HepG2 (cell line): ENCODE data around the gene SMTN. TPM values are rescaled to one million over a fixed set of nuclear protein-coding genes. Genes with fewer than 3 reads are reported as not detected.

ENCODE experiments used
- AGO1 ChIP-seq: fragments of 200-400 bp; formaldehyde crosslinking; IDR thresholded peaks from 2 replicates; pipeline ENCODE4 v1.6.1; 2017; ENCODE audit warnings: mild to moderate bottlenecking, low read depth, low read length, moderate library complexity; ENCODE audit not compliant: poor library complexity, severe bottlenecking
- EEA1 ChIP-seq: sonication (generic); formaldehyde crosslinking; IDR thresholded peaks from 2 replicates; pipeline ENCODE4 v1.5.1; 2020; ENCODE audit warnings: mild to moderate bottlenecking, missing genetic modification reagents, borderline replicate concordance
- HDAC1 ChIP-seq: sonication (generic); formaldehyde crosslinking; IDR thresholded peaks from 2 replicates; pipeline ENCODE4 v1.5.1; 2020; ENCODE audit warnings: mild to moderate bottlenecking, missing genetic modification reagents
- HOXA9 ChIP-seq: sonication (generic); formaldehyde crosslinking; IDR thresholded peaks from 2 replicates; pipeline ENCODE4 v1.8.1; 2022; ENCODE audit warnings: missing genetic modification reagents, mild to moderate bottlenecking, moderate library complexity, borderline replicate concordance
- KDM2A ChIP-seq: sonication (generic); formaldehyde crosslinking; IDR thresholded peaks from 2 replicates; pipeline ENCODE4 v1.4.0; 2020; ENCODE audit warnings: low read depth, missing genetic modification reagents, borderline replicate concordance
- KLF12 ChIP-seq: sonication (generic); formaldehyde crosslinking; IDR thresholded peaks from 2 replicates; pipeline ENCODE4 v1.4.0; 2020; ENCODE audit warnings: missing genetic modification reagents, borderline replicate concordance
- KLF16 ChIP-seq, 2 experiments: sonication (generic) in 1 of 2; formaldehyde crosslinking in 1 of 2; IDR thresholded peaks; 2 replicates each; pipeline versions ENCODE4 v1.6.1 to v1.8.0; 2016 to 2023; ENCODE audit warnings: missing genetic modification reagents in 2 of 2, missing compliant biosample characterization in 1 of 2
- MED1 ChIP-seq: sonication (generic); formaldehyde crosslinking; IDR thresholded peaks from 2 replicates; pipeline ENCODE4 v1.4.0; 2020; ENCODE audit warnings: missing genetic modification reagents
- NFE2 ChIP-seq: sonication (generic); formaldehyde crosslinking; IDR thresholded peaks from 2 replicates; pipeline ENCODE4 v1.4.0; 2020; ENCODE audit warnings: missing genetic modification reagents
- RBM22 ChIP-seq: fragments of 200-400 bp; formaldehyde crosslinking; optimal IDR thresholded peaks from 2 replicates; pipeline ENCODE3; 2017; ENCODE audit warnings: mild to moderate bottlenecking, low read length, moderate library complexity
- SIN3B ChIP-seq: fragments of 150-350 bp; IDR thresholded peaks from 2 replicates; pipeline ENCODE4 v1.6.1; 2014; ENCODE audit warnings: low read length
- STAG1 ChIP-seq: sonication (generic); formaldehyde crosslinking; IDR thresholded peaks from 2 replicates; pipeline ENCODE4 v1.4.0; 2020; ENCODE audit warnings: missing genetic modification reagents
- ZFY ChIP-seq: sonication (generic); formaldehyde crosslinking; IDR thresholded peaks from 2 replicates; pipeline ENCODE4 v1.4.0; 2020; ENCODE audit warnings: missing genetic modification reagents
- ZNF350 ChIP-seq: sonication (generic); formaldehyde crosslinking; IDR thresholded peaks from 2 replicates; pipeline ENCODE4 v1.4.0; 2020; ENCODE audit warnings: mild to moderate bottlenecking, low read depth, missing genetic modification reagents, borderline replicate concordance
- ZNF644 ChIP-seq: IDR thresholded peaks from 2 replicates; pipeline ENCODE4 v1.6.1; 2016; ENCODE audit warnings: low read depth
- ZNF737 ChIP-seq: sonication (generic); formaldehyde crosslinking; IDR thresholded peaks from 2 replicates; pipeline ENCODE4 v1.5.0; 2020; ENCODE audit warnings: missing genetic modification reagents, mild to moderate bottlenecking, borderline replicate concordance
- polyA plus RNA-seq, 8 experiments: library from polyadenylated mRNA; depleted of rRNA in 3 of 8; stranded (reverse) in 7 of 8; unstranded in 1 of 8; fragments of >200 nt; fragmentation: Illumina TruSeq in 4 of 8; extraction: Trizol in 4 of 8; gene quantifications; 2 replicates each; pipeline versions ENCODE4 v1.2.1 to v1.2.3, GENCODE V29; 2011 to 2016; ENCODE audit warnings: low read depth in 4 of 8, missing spikeins in 1 of 8, mixed read lengths in 1 of 8; ENCODE audit not compliant: insufficient read depth in 1 of 8
- total RNA-seq, 5 experiments: library from RNA; depleted of rRNA; stranded (reverse); fragments of >200 nt; fragmentation: Illumina TruSeq; extraction: Trizol; gene quantifications; 2 replicates each; pipeline ENCODE4 v1.2.3, GENCODE V29; 2016; ENCODE audit warnings: low read depth in 1 of 5
- TF ChIP-seq, protein P1 (sequence below): sonication (generic); formaldehyde crosslinking; IDR thresholded peaks from 2 replicates; pipeline ENCODE4 v1.4.0; 2020; ENCODE audit warnings: missing genetic modification reagents
- TF ChIP-seq, protein P2 (sequence below): sonication (generic); formaldehyde crosslinking; IDR thresholded peaks from 2 replicates; pipeline ENCODE4 v1.5.0; 2020; ENCODE audit warnings: mild to moderate bottlenecking, missing genetic modification reagents, borderline replicate concordance
- TF ChIP-seq, protein P3 (sequence below): sonication (generic); formaldehyde crosslinking; IDR thresholded peaks from 2 replicates; pipeline ENCODE4 v1.5.1; 2020; ENCODE audit warnings: mild to moderate bottlenecking, missing genetic modification reagents, moderate library complexity
- TF ChIP-seq, protein P4 (sequence below): sonication (generic); formaldehyde crosslinking; IDR thresholded peaks from 2 replicates; pipeline ENCODE4 v1.4.0; 2020; ENCODE audit warnings: missing genetic modification reagents

Gene SMTN
- total and polyA plus RNA-seq, 2 of the 13 experiments (the other 11 are each of a cell fraction or from before 2014, with no cell fraction given): 14.7 to 26.1 TPM

- TF ChIP-seq ZNF350 (CRISPR knock-in tag) (peak; percentile 21; the same call in 1 of the 2 replicates), KLF12 (peak; percentile 77; the same call in 1 of the 2 replicates), KLF16 (CRISPR knock-in tag; IDR thresholded peaks at IDR 0.05) (0 out of 4 replicates have a peak, but pooled peaks of 1 of the 2 experiments have one; percentile 44), KDM2A (CRISPR knock-in tag) (peak; percentile 41; the same call in 1 of the 2 replicates), MED1 (CRISPR knock-in tag) (0 out of 2 replicates have a peak, but pooled peaks have one; percentile 22), HDAC1 (no peak), SIN3B (no peak), ZNF644 (CRISPR knock-in tag) (no peak), STAG1 (CRISPR knock-in tag) (peak; percentile 65), RBM22 (no peak), HOXA9 (no peak), NFE2 (CRISPR knock-in tag) (no peak), EEA1 (CRISPR knock-in tag) (no peak), ZNF737 (CRISPR knock-in tag) (no peak), ZFY (CRISPR knock-in tag) (peak; percentile 24; the same call in 1 of the 2 replicates), AGO1 (peak; percentile 45)
- TF ChIP-seq, protein P1, sequence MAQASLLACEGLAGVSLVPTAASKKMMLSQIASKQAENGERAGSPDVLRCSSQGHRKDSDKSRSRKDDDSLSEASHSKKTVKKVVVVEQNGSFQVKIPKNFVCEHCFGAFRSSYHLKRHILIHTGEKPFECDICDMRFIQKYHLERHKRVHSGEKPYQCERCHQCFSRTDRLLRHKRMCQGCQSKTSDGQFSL (CRISPR knock-in tag): peak; percentile 58; the same call in 1 of the 2 replicates
- TF ChIP-seq, protein P2, sequence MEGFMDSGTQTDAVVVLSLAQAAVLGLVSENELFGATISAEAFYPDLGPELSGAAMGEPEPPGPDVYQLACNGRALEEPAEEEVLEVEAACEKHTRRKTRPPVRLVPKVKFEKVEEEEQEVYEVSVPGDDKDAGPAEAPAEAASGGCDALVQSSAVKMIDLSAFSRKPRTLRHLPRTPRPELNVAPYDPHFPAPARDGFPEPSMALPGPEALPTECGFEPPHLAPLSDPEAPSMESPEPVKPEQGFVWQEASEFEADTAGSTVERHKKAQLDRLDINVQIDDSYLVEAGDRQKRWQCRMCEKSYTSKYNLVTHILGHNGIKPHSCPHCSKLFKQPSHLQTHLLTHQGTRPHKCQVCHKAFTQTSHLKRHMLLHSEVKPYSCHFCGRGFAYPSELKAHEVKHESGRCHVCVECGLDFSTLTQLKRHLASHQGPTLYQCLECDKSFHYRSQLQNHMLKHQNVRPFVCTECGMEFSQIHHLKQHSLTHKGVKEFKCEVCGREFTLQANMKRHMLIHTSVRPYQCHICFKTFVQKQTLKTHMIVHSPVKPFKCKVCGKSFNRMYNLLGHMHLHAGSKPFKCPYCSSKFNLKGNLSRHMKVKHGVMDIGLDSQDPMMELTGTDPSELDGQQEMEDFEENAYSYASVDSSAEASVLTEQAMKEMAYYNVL: no peak
- TF ChIP-seq, protein P3, sequence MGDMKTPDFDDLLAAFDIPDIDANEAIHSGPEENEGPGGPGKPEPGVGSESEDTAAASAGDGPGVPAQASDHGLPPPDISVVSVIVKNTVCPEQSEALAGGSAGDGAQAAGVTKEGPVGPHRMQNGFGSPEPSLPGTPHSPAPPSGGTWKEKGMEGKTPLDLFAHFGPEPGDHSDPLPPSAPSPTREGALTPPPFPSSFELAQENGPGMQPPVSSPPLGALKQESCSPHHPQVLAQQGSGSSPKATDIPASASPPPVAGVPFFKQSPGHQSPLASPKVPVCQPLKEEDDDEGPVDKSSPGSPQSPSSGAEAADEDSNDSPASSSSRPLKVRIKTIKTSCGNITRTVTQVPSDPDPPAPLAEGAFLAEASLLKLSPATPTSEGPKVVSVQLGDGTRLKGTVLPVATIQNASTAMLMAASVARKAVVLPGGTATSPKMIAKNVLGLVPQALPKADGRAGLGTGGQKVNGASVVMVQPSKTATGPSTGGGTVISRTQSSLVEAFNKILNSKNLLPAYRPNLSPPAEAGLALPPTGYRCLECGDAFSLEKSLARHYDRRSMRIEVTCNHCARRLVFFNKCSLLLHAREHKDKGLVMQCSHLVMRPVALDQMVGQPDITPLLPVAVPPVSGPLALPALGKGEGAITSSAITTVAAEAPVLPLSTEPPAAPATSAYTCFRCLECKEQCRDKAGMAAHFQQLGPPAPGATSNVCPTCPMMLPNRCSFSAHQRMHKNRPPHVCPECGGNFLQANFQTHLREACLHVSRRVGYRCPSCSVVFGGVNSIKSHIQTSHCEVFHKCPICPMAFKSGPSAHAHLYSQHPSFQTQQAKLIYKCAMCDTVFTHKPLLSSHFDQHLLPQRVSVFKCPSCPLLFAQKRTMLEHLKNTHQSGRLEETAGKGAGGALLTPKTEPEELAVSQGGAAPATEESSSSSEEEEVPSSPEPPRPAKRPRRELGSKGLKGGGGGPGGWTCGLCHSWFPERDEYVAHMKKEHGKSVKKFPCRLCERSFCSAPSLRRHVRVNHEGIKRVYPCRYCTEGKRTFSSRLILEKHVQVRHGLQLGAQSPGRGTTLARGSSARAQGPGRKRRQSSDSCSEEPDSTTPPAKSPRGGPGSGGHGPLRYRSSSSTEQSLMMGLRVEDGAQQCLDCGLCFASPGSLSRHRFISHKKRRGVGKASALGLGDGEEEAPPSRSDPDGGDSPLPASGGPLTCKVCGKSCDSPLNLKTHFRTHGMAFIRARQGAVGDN (CRISPR knock-in tag): peak; percentile 39; the same call in 1 of the 2 replicates
- TF ChIP-seq, protein P4, sequence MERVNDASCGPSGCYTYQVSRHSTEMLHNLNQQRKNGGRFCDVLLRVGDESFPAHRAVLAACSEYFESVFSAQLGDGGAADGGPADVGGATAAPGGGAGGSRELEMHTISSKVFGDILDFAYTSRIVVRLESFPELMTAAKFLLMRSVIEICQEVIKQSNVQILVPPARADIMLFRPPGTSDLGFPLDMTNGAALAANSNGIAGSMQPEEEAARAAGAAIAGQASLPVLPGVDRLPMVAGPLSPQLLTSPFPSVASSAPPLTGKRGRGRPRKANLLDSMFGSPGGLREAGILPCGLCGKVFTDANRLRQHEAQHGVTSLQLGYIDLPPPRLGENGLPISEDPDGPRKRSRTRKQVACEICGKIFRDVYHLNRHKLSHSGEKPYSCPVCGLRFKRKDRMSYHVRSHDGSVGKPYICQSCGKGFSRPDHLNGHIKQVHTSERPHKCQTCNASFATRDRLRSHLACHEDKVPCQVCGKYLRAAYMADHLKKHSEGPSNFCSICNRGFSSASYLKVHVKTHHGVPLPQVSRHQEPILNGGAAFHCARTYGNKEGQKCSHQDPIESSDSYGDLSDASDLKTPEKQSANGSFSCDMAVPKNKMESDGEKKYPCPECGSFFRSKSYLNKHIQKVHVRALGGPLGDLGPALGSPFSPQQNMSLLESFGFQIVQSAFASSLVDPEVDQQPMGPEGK (CRISPR knock-in tag): 0 out of 2 replicates have a peak, but pooled peaks have one; percentile 51
Measured at GRCh38 chr22:31082606-31083376, 1.7 kb downstream of the SMTN start (continued).
